AG04450 (cell line): ENCODE results near the gene NPR2. TPM values are rescaled to one million over a fixed set of nuclear protein-coding genes. Genes with fewer than 3 reads are reported as not detected.
A peak's percentile ranks its signal among the peaks of the same experiment; 100 is the strongest.

ENCODE experiments used
- CTCF ChIA-PET: fragments of 300-600, 350-600 bp; formaldehyde crosslinking; extraction: SDS; loops from one replicate; lab custom pipeline; 2022; ENCODE audit warnings: antibody characterized with exemption, inconsistent platforms; lab: Charles Lee
- POLR2A ChIA-PET: fragments of 350-600 bp; formaldehyde crosslinking; extraction: SDS; loops from one replicate; lab custom pipeline; 2021; ENCODE audit warnings: antibody characterized with exemption, inconsistent platforms; lab: Yijun Ruan, JAX
- DNase-seq: peaks from one replicate; pipeline ENCODE4 v3.0.0-alpha.2; 2011; ENCODE audit warnings: low read depth, low spot score
- H3K27ac ChIP-seq: one replicate; pipeline ENCODE4 v1.5.1; 2012; ENCODE audit warnings: low read depth, low read length, control low read depth
- H3K27me3 ChIP-seq: one replicate; pipeline ENCODE4 v1.6.0; 2012; ENCODE audit warnings: low read length; ENCODE audit not compliant: control insufficient read depth, insufficient read depth
- H3K4me3 ChIP-seq: 2 replicates; pipeline ENCODE4 v1.5.1; 2011; ENCODE audit warnings: mild to moderate bottlenecking, low read depth, low read length, control low read depth
- H3K9me3 ChIP-seq: 2 replicates; pipeline ENCODE4 v1.5.1; 2012; ENCODE audit warnings: low read length; ENCODE audit not compliant: control insufficient read depth, insufficient read depth
- CTCF ChIP-seq: IDR thresholded peaks from 2 replicates; pipeline ENCODE4 v1.5.1; 2011; ENCODE audit warnings: low read depth, low read length, control low read depth, inconsistent platforms
- polyA plus RNA-seq: library from polyadenylated mRNA; depleted of rRNA; stranded (reverse); fragments of >200 nt; gene quantifications from 2 replicates; pipeline ENCODE4 v1.2.3, GENCODE V29; 2011

NPR2 gene
- polyA plus RNA-seq, 1 experiment: 31.9 TPM

- no peaks in the 10 kb centered on the region for H3K9me3 ChIP-seq
- H3K27me3 ChIP-seq: no peaks in the 10 kb centered on the region
- H3K4me3 ChIP-seq: no peak overlapping the region
- TF ChIP-seq CTCF: no peak
- no peak overlapping the region for H3K27ac ChIP-seq
- DNase-seq: no peak
- ChIA-PET POLR2A (no interaction called here), CTCF (interaction anchor here (1.2 kb wide), 1 partner anchor 44 kb away, joined by 4 read pairs; no protein-coding TSS in a partner anchor)
Observed at GRCh38 chr9:35834260-35835215, 43.1 kb downstream of the NPR2 start.

GRCh38 chr9:35835216-35835632, 43.8 kb downstream of the NPR2 start:
- Histone ChIP-seq H3K27ac (no peak overlapping the region), H3K27me3 (no peaks in the 10 kb centered on the region), H3K9me3 (no peaks in the 10 kb centered on the region), H3K4me3 (no peak overlapping the region)
- POLR2A ChIA-PET: no interaction called here
- TF ChIP-seq CTCF: peak; percentile 23
- CTCF ChIA-PET: no interaction called here
- DNase-seq: no peak

GRCh38 chr9:35835766-35836165, 44.4 kb downstream of the NPR2 start:
- Histone ChIP-seq H3K4me3 (no peak overlapping the region), H3K27me3 (no peaks in the 10 kb centered on the region), H3K9me3 (no peaks in the 10 kb centered on the region), H3K27ac (no peak overlapping the region)
- no peak for DNase-seq
- ChIA-PET POLR2A (no interaction called here), CTCF (interaction anchor here (1.8 kb wide), 1 partner anchor 10 kb away, joined by 9 read pairs; no protein-coding TSS in a partner anchor)
- TF ChIP-seq CTCF: no peak

GRCh38 chr9:35836595-35836994, 45.2 kb downstream of the NPR2 start:
- H3K9me3 ChIP-seq: no peaks in the 10 kb centered on the region; the same call in 1 of the 2 replicates
- TF ChIP-seq CTCF: no peak
- CTCF ChIA-PET: interaction anchor here (1.8 kb wide), 1 partner anchor 11 kb away, joined by 9 read pairs; no protein-coding TSS in a partner anchor

GRCh38 chr9:35839926-35840325, 48.5 kb downstream of the NPR2 start:
- Histone ChIP-seq H3K9me3 (no peaks in the 10 kb centered on the region; the same call in 1 of the 2 replicates), H3K4me3 (no peak overlapping the region), H3K27me3 (no peaks in the 10 kb centered on the region), H3K27ac (no peak overlapping the region)
- POLR2A ChIA-PET: no interaction called here
- no peak for TF ChIP-seq CTCF
- DNase-seq: no peak
- CTCF ChIA-PET: interaction anchor here (1.1 to 1.4 kb wide), 2 partner anchors 42 to 49 kb away, joined by 3 to 4 read pairs; no protein-coding TSS in a partner anchor

More at GRCh38 chr9:35836595-35836994, 45.2 kb downstream of the NPR2 start:
- POLR2A ChIA-PET: no interaction called here
- DNase-seq: no peak
- Histone ChIP-seq H3K27ac (no peak overlapping the region), H3K4me3 (no peak overlapping the region), H3K27me3 (no peaks in the 10 kb centered on the region)
